Stomach (tissue), 9 donors: ENCODE results near the gene PHKA2. TPM values are rescaled to one million over a fixed set of nuclear protein-coding genes. Genes with fewer than 3 reads are reported as not detected.

ENCODE experiments used
- DNase-seq, 2 donors: peaks; one replicate each; pipeline versions ENCODE4 v3.0.0 to v3.0.0-alpha.2; 2013 to 2019
- H3K27ac ChIP-seq, 5 donors: fragments of 200-600 bp in 4 of 5; sonication (generic) in 4 of 5; one replicate each; pipeline ENCODE4 v1.5.1; 2013 to 2019; ENCODE audit warnings: mild to moderate bottlenecking in 1 of 5, moderate library complexity in 1 of 5
- H3K27me3 ChIP-seq, 3 donors: fragments of 200-600 bp; sonication (generic); one replicate each; pipeline ENCODE4 v1.5.1; 2017 to 2019; ENCODE audit warnings: mixed run types in 1 of 3
- H3K36me3 ChIP-seq, 4 donors: fragments of 200-600 bp; sonication (generic); 1 replicate in 3 of 4; 2 replicates in 1 of 4; pipeline ENCODE4 v1.5.1; 2016 to 2019
- H3K4me1 ChIP-seq, 4 donors: fragments of 200-600 bp; sonication (generic); one replicate each; pipeline ENCODE4 v1.5.1; 2016 to 2019
- H3K4me3 ChIP-seq, 4 donors: fragments of 200-600 bp; sonication (generic) in 3 of 4; one replicate each; pipeline ENCODE4 v1.5.1; 2016 to 2019; ENCODE audit warnings: mild to moderate bottlenecking in 1 of 4
- H3K9me3 ChIP-seq, 4 donors: fragments of 200-600 bp; sonication (generic); one replicate each; pipeline ENCODE4 v1.5.1; 2016 to 2019
- CTCF ChIP-seq, 7 experiments: fragments of 450-650 bp in 4 of 7; fragments of 200-600 bp in 3 of 7; sonication (generic) in 3 of 7; IDR thresholded peaks; one replicate each; pipeline ENCODE4 v1.5.1; 2016 to 2019; ENCODE audit warnings: antibody characterized with exemption in 7 of 7, control low read depth in 2 of 7, mild to moderate bottlenecking in 1 of 7
- EP300 ChIP-seq: sonication (generic); formaldehyde crosslinking; IDR thresholded peaks from one replicate; pipeline ENCODE4 v1.6.1; 2017; ENCODE audit warnings: antibody characterized with exemption
- POLR2A ChIP-seq, 4 donors: fragments of 450-650 bp; IDR thresholded peaks; one replicate each; pipeline ENCODE4 v1.6.1; 2016; ENCODE audit warnings: antibody characterized with exemption in 4 of 4, control low read depth in 2 of 4, mild to moderate bottlenecking in 1 of 4, moderate library complexity in 1 of 4
- POLR2AphosphoS5 ChIP-seq, 3 donors: sonication (generic); formaldehyde crosslinking; IDR thresholded peaks; one replicate each; pipeline ENCODE4 v1.6.1; 2016; ENCODE audit warnings: antibody characterized with exemption in 3 of 3
- WGBS, 5 donors: extraction: QIAGEN DNeasy Blood & Tissue Kit in 3 of 5; methylation state at CpG; one replicate each; pipeline versions ENCODE4 v1.1.5 to v1.1.7; 2013 to 2018; 5-methylcytosine and 5-hydroxymethylcytosine counted together
- intact Hi-C: fragments of 100-400 bp; cut with DNase I; formaldehyde crosslinking; loops from one replicate; pipeline ENCODE4 v1.15.1; 2023; ENCODE audit warnings: low total_unique reads
- polyA plus RNA-seq, 3 donors: library from polyadenylated mRNA; stranded (reverse); fragments of 200-250 nt; gene quantifications; one replicate each; pipeline ENCODE4 v1.2.3, GENCODE V29; 2013
- total RNA-seq, 5 donors: library from RNA; depleted of rRNA; stranded (reverse); fragments of >200 nt; gene quantifications; one replicate each; pipeline versions ENCODE4 v1.1.0 to v1.2.3, GENCODE V29; 2014 to 2016
- donor health status: healthy with polysubstance abuse.
- donor health status: Bipolar disorder and iron deficiency.
- donor health status: healthy.

PHKA2 gene
- total and polyA plus RNA-seq, 8 donors: 10.5 to 63.4 (median 15.5) TPM

GRCh38 chrX:19007011-19007410, 23.1 kb upstream of the PHKA2 start:
- 64 to 88% (median 80%) methylated on average over 7 of the region's 7 CpGs for WGBS, 5 donors
- Histone ChIP-seq H3K36me3 (no peaks in the 10 kb centered on the region), H3K27me3 (no peaks in the 10 kb centered on the region), H3K9me3 (no peaks in the 10 kb centered on the region), H3K4me3 (no peak overlapping the region), H3K4me1 (no peaks in the 10 kb centered on the region), H3K27ac (no peak overlapping the region)
- TF ChIP-seq EP300: no peak
- TF ChIP-seq POLR2A (IDR thresholded peaks at IDR 0.05): no peak
- no peak for TF ChIP-seq POLR2AphosphoS5 (IDR thresholded peaks at IDR 0.05)
- TF ChIP-seq CTCF (IDR thresholded peaks at IDR 0.05): no peak
- intact Hi-C loops: no loop called here
- DNase-seq: no peak

GRCh38 chrX:19005909-19006308, 22.0 kb upstream of the PHKA2 start:
- intact Hi-C loops: no loop called here
- WGBS, 5 donors: 64 to 93% (median 86%) methylated on average over 4 of the region's 4 CpGs
- Histone ChIP-seq H3K9me3 (no peaks in the 10 kb centered on the region), H3K27me3 (no peaks in the 10 kb centered on the region), H3K36me3 (no peaks in the 10 kb centered on the region), H3K4me1 (no peaks in the 10 kb centered on the region), H3K27ac (no peak overlapping the region), H3K4me3 (no peak overlapping the region)
- no peak for DNase-seq
- TF ChIP-seq EP300 (no peak), CTCF (IDR thresholded peaks at IDR 0.05) (no peak), POLR2AphosphoS5 (IDR thresholded peaks at IDR 0.05) (no peak), POLR2A (IDR thresholded peaks at IDR 0.05) (no peak)

GRCh38 chrX:19003756-19004155, 19.8 kb upstream of the PHKA2 start:
- no peaks in the 10 kb centered on the region for H3K27me3 ChIP-seq
- H3K27ac ChIP-seq: no peak overlapping the region
- DNase-seq: no peak
- intact Hi-C loops: no loop called here
- H3K4me1 ChIP-seq: no peaks in the 10 kb centered on the region
- no peak overlapping the region for H3K4me3 ChIP-seq
- 83 to 95% (median 92%) methylated on average over 5 of the region's 5 CpGs for WGBS, 5 donors
- no peaks in the 10 kb centered on the region for H3K36me3 ChIP-seq
- no peaks in the 10 kb centered on the region for H3K9me3 ChIP-seq
- no peak for TF ChIP-seq POLR2A (IDR thresholded peaks at IDR 0.05)
- no peak for TF ChIP-seq CTCF (IDR thresholded peaks at IDR 0.05)
- TF ChIP-seq EP300: no peak
- TF ChIP-seq POLR2AphosphoS5 (IDR thresholded peaks at IDR 0.05): no peak

- Histone ChIP-seq H3K4me1 (no peaks in the 10 kb centered on the region), H3K27ac (no peak overlapping the region), H3K4me3 (no peak overlapping the region), H3K27me3 (no peaks in the 10 kb centered on the region), H3K36me3 (no peaks in the 10 kb centered on the region), H3K9me3 (no peaks in the 10 kb centered on the region)
- no peak for DNase-seq
- intact Hi-C loops: no loop called here
- TF ChIP-seq CTCF (IDR thresholded peaks at IDR 0.05): no peak
- no peak for TF ChIP-seq POLR2AphosphoS5 (IDR thresholded peaks at IDR 0.05)
- no peak for TF ChIP-seq EP300
- TF ChIP-seq POLR2A (IDR thresholded peaks at IDR 0.05): no peak
- 61 to 92% (median 73%) methylated on average over 1 of the region's 1 CpG for WGBS, 5 donors
These were observed 14.7 kb upstream of the PHKA2 start for GRCh38 chrX:18998653-18999052.
